Omental fat pad (tissue), 4 donors: ENCODE measurements around the gene PRKD1. TPM values are rescaled to one million over a fixed set of nuclear protein-coding genes. Genes with fewer than 3 reads are reported as not detected.

Experiments used
- ATAC-seq: fragments of 150-250 bp; one replicate; pipeline ENCODE4 v1.9.1; 2016; ENCODE audit warnings: mild to moderate bottlenecking, moderate library complexity; ENCODE audit not compliant: low FRiP score
- DNase-seq: peaks from one replicate; pipeline ENCODE4 v3.0.0-alpha.2; 2019; ENCODE audit warnings: low spot score
- total RNA-seq, 4 donors: library from RNA; depleted of rRNA; stranded (reverse); fragments of >200 nt; gene quantifications; one replicate each; pipeline ENCODE4 v1.1.0, GENCODE V29; 2016
- TF ChIP-seq, protein P1 (sequence below), 3 donors: fragments of 450-650 bp; IDR thresholded peaks; one replicate each; pipeline ENCODE4 v1.5.1; 2016 to 2017; ENCODE audit warnings: antibody characterized with exemption in 3 of 3, mild to moderate bottlenecking in 3 of 3, moderate library complexity in 2 of 3

Gene PRKD1
- total RNA-seq, 4 donors from 2014 or later: 9.1 to 34.7 (median 14.6) TPM

DNA sequence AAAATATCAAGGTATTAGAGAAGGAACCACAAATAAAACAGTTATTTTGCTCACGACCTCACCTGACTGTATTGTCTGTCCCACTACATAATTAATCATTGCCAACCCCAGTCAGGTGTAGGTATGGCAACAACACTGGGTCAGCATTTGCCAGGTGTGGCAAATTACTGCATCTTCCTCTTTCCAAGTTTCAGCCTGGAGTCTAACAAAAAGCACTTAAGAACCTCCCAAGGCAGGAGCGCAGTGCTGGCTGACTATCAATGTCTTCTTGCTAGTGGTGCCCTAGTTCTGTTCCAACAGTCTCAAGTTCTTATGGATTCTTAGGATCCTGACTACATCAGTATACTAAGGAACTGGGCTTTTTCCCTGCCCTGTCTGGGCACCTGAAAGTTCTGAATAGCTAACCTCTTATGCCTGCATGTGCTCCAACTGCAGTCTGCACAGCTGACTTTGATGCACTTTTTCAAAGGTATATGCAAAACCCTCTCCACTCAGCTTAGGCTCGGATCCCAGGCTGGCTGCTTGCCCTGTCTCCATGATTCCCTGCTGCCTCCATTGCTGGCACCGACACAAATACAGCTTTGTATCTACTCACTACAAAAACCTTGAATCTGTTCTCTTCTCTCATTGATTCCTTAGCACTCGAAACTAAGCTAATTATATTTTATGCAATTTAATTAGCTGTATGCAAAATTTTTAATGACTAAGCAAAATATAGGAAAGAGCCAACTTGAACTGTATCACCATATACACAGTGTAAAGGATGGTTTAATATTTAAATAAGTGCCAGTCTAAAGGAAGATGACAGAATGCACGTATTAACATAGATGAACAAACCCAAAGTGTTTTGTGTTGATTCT, 113.3 kb downstream of the PRKD1 start:
- TF ChIP-seq, protein P1, sequence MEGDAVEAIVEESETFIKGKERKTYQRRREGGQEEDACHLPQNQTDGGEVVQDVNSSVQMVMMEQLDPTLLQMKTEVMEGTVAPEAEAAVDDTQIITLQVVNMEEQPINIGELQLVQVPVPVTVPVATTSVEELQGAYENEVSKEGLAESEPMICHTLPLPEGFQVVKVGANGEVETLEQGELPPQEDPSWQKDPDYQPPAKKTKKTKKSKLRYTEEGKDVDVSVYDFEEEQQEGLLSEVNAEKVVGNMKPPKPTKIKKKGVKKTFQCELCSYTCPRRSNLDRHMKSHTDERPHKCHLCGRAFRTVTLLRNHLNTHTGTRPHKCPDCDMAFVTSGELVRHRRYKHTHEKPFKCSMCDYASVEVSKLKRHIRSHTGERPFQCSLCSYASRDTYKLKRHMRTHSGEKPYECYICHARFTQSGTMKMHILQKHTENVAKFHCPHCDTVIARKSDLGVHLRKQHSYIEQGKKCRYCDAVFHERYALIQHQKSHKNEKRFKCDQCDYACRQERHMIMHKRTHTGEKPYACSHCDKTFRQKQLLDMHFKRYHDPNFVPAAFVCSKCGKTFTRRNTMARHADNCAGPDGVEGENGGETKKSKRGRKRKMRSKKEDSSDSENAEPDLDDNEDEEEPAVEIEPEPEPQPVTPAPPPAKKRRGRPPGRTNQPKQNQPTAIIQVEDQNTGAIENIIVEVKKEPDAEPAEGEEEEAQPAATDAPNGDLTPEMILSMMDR (IDR thresholded peaks at IDR 0.05): no peak
- DNase-seq (no peak), ATAC-seq (no peak)

- no peak for DNase-seq
- TF ChIP-seq, protein P1 (IDR thresholded peaks at IDR 0.05): no peak
- ATAC-seq: no peak
Observed at GRCh38 chr14:29810682-29811081, 117.0 kb downstream of the PRKD1 start.

DNA sequence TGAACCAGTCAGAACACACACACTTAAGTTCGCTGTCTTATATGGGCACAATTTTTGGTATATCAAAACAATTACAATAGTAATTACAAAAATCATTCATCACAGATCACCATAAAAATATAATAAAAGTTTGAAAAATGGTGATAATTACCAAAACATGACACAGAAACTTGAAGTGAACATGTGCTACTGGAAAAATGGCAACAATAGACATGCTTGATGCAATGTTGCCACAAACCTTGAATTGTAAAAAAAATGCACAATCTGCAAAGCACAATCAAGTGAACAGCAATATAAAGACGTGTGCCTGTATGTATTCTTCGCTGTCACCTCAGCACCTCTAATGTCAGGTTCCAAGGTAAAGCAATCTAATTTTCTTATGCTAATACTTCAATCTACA, 117.6 kb downstream of the PRKD1 start:
- ATAC-seq (no peak), DNase-seq (no peak)
- TF ChIP-seq, protein P1 (IDR thresholded peaks at IDR 0.05): no peak

- no peak for DNase-seq
- ATAC-seq: no peak
Observed at GRCh38 chr14:29806124-29806517, 121.5 kb downstream of the PRKD1 start.

DNA sequence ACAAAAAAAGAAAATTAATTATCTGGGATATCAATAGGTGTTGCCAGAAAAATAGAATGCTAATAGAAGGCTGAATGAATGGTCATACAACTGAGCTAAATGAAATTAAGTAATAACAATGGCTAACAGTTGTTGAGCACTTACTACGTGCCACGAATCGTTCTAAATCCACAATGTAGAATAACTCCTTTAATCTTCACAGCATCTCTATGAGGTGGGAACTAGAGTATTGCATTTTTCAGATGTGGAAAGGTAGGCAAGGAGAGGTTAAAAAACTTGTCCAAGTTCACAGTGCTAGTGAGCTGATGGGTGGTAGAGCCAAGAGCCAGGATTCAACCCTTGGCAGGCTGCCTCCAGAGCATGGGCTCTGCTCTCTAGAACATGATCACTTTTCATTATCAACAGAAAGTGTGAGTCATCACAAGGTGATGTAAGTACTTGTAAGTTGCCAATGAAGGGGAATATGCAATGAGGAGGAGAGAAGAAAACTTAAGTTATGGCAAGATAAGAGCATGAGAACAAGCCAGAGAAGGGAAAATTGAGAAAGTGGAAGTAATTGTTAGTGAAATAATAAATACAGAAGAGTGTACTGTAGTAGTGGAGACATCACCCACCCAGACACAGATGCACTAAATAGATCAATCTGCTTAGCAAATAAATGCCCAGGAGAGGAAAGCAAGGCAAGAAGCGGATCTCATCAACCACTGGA, 122.1 kb downstream of the PRKD1 start:
- ATAC-seq (peak; percentile 98), DNase-seq (peak; percentile 37)
- TF ChIP-seq, protein P1 (IDR thresholded peaks at IDR 0.05): no peak

More at GRCh38 chr14:29806124-29806517, 121.5 kb downstream of the PRKD1 start:
- TF ChIP-seq, protein P1 (IDR thresholded peaks at IDR 0.05): no peak

DNA sequence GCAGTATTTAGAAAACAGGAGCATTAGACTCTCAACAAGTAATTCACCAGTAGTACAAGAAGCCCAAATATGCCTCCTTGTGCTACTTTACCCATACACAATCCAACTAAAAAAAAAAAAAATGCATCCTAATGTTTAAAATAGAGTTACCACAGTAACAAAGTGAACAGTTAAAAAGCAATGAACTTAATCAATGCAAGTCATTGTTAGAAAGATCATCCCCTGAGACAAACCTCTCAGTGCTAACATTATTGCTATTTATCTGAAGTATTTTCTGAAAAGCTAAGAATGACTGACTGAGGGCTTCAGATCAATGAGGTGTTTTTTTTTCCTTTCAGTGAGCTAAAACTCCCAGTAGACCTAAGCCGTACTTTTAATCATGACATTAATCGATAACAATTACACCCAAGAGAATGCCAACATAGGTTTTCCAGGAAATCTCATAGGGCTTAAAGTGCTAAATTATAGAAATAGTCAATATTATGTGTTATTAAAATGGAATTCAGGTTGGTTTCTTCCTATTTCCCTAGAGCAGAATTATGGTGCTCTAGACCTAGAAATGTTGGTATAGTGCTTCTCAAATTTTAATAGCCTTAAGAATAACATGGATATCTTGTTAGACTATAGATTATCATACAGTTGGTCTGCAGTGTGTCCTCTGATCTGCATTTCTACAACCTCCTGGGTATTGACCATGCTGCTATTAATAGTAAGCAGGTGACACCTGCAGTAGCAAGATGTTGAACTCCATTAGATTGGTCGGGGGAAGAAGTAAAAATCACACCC, 123.0 kb downstream of the PRKD1 start:
- DNase-seq (no peak), ATAC-seq (no peak)
- TF ChIP-seq, protein P1 (IDR thresholded peaks at IDR 0.05): no peak
